HL-60 (cell line): Measurements from ENCODE around the gene IPCEF1.

Source experiments
- DNase-seq, 2 experiments: peaks; one replicate each; pipeline ENCODE4 v3.0.0-alpha.2; 2010 to 2020; ENCODE audit warnings: low read depth in 1 of 2, low spot score in 1 of 2
- H3K27ac ChIP-seq: fragments of 250-450 bp; sonication (Bioruptor Pico); replicated peaks from 2 replicates; pipeline ENCODE4 v1.5.1; 2020; ENCODE audit warnings: mild to moderate bottlenecking, moderate library complexity
- H3K27me3 ChIP-seq: fragments of 250-450 bp; sonication (Bioruptor Pico); 2 replicates; pipeline ENCODE4 v1.5.1; 2021; ENCODE audit warnings: mild to moderate bottlenecking, moderate library complexity; ENCODE audit not compliant: insufficient read depth, poor library complexity, severe bottlenecking
- H3K4me3 ChIP-seq: replicated peaks from 2 replicates; pipeline ENCODE4 v1.5.1; 2011; ENCODE audit warnings: mild to moderate bottlenecking, control low read depth, low read length; ENCODE audit not compliant: insufficient read depth
- GABPA ChIP-seq: IDR thresholded peaks from 2 replicates; pipeline ENCODE4 v1.6.1; 2012; ENCODE audit warnings: low read depth
- POLR2AphosphoS5 ChIP-seq: IDR thresholded peaks from 2 replicates; pipeline ENCODE4 v1.6.1; 2012; ENCODE audit warnings: low read depth
- REST ChIP-seq: IDR thresholded peaks from 2 replicates; pipeline ENCODE4 v1.6.1; 2012; ENCODE audit warnings: low read depth; ENCODE audit not compliant: insufficient replicate concordance
- SPI1 ChIP-seq: IDR thresholded peaks from 2 replicates; pipeline ENCODE4 v1.6.1; 2012; ENCODE audit warnings: low read depth, mild to moderate bottlenecking, borderline replicate concordance
- TF ChIP-seq, protein P1 (sequence below): IDR thresholded peaks from one replicate; pipeline ENCODE4 v1.5.1; 2011; ENCODE audit warnings: low read length, control low read depth, inconsistent platforms; ENCODE audit not compliant: insufficient read depth

The IPCEF1 gene

DNA sequence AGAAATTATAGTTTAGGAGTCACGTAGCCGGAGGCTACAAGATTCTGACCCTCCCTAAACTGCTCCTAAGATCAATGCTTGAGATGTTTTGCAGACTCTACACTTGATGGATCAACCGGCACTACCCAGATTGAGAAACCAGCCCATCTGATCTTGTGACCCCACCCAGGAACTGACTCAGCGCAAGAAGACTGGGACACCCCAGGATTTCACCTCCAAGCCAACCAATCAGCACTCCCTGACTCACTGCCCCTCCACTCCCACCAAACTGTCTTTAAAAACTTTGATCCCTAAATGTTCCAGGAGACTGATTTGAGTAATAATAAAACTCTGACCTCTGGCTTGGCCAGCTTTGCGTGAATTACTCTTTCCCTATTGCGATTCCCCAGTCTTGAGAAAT lies 217.8 kb downstream of the IPCEF1 start:
- no peaks in the 10 kb centered on the region for H3K27me3 ChIP-seq
- H3K4me3 ChIP-seq: no peak overlapping the region
- TF ChIP-seq GABPA: no peak
- TF ChIP-seq, protein P1, sequence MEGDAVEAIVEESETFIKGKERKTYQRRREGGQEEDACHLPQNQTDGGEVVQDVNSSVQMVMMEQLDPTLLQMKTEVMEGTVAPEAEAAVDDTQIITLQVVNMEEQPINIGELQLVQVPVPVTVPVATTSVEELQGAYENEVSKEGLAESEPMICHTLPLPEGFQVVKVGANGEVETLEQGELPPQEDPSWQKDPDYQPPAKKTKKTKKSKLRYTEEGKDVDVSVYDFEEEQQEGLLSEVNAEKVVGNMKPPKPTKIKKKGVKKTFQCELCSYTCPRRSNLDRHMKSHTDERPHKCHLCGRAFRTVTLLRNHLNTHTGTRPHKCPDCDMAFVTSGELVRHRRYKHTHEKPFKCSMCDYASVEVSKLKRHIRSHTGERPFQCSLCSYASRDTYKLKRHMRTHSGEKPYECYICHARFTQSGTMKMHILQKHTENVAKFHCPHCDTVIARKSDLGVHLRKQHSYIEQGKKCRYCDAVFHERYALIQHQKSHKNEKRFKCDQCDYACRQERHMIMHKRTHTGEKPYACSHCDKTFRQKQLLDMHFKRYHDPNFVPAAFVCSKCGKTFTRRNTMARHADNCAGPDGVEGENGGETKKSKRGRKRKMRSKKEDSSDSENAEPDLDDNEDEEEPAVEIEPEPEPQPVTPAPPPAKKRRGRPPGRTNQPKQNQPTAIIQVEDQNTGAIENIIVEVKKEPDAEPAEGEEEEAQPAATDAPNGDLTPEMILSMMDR: no peak
- no peak for TF ChIP-seq SPI1
- no peak for TF ChIP-seq POLR2AphosphoS5
- TF ChIP-seq REST: no peak
- DNase-seq: no peak
- H3K27ac ChIP-seq: no peak overlapping the region

GRCh38 chr6:154134471-154135147 lies 222.0 kb downstream of the IPCEF1 start:
- Histone ChIP-seq H3K4me3 (no peak overlapping the region), H3K27me3 (no peaks in the 10 kb centered on the region), H3K27ac (no peak overlapping the region)
- no peak for DNase-seq
- no peak for TF ChIP-seq POLR2AphosphoS5
- TF ChIP-seq, protein P1: no peak
- TF ChIP-seq GABPA: no peak
- no peak for TF ChIP-seq SPI1
- TF ChIP-seq REST: no peak

DNA sequence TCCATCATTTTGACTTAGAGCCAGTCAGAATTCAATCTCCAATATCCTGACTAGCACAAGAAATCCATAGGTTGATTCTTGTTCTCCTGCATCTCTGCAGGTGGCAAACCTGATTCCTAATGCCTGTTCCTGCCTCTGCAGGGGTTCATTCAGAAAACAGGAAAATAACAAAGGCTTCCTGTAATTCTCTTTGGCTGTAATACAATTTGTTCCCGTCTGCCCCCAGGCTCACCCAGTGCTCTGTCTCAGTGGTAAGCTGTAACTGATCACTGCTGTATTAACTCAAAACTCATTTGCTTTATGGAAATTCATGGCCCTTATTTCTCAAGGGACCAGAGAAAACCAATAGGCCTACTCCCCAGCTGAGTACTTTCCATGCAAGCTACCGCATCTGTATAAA lies 228.9 kb downstream of the IPCEF1 start:
- no peak for TF ChIP-seq REST
- no peak for TF ChIP-seq POLR2AphosphoS5
- TF ChIP-seq, protein P1: no peak
- no peak for TF ChIP-seq GABPA
- TF ChIP-seq SPI1: no peak
- no peak overlapping the region for H3K27ac ChIP-seq
- H3K27me3 ChIP-seq: no peaks in the 10 kb centered on the region
- no peak for DNase-seq
- no peak overlapping the region for H3K4me3 ChIP-seq
